GM23338 (cell line): ENCODE results near the gene CSTPP1. TPM values are rescaled to one million over a fixed set of nuclear protein-coding genes. Genes with fewer than 3 reads are reported as not detected.
A peak's percentile ranks its signal among the peaks of the same experiment; 100 is the strongest.

Experiments used
- ATAC-seq: fragments of 200-7000 bp; cut with Tn5 transposase; 3 replicates; pipeline ENCODE4 v1.9.1; 2020
- DNase-seq: peaks from one replicate; pipeline ENCODE4 v3.0.0-alpha.2; 2015; ENCODE audit warnings: low spot score
- H2AFZ ChIP-seq: fragments of 200-600 bp; sonication (generic); 2 replicates; pipeline ENCODE4 v1.8.0; 2016; ENCODE audit warnings: antibody characterized with exemption, mild to moderate bottlenecking, moderate library complexity
- H3F3A ChIP-seq: fragments of 200-600 bp; sonication (generic); replicated peaks from 2 replicates; pipeline ENCODE4 v1.8.0; 2017; ENCODE audit warnings: antibody characterized with exemption, mixed run types, low read depth
- H3K27ac ChIP-seq: fragments of 200-600 bp; sonication (generic); 2 replicates; pipeline ENCODE4 v1.6.1; 2016; ENCODE audit warnings: low read depth
- H3K27me3 ChIP-seq: fragments of 200-600 bp; sonication (generic); 2 replicates; pipeline ENCODE4 v1.8.0; 2016; ENCODE audit warnings: mild to moderate bottlenecking, mixed run types, moderate library complexity; ENCODE audit not compliant: insufficient read depth
- H3K36me3 ChIP-seq: fragments of 200-600 bp; sonication (generic); 2 replicates; pipeline ENCODE4 v1.8.0; 2016; ENCODE audit warnings: mild to moderate bottlenecking; ENCODE audit not compliant: insufficient read depth
- H3K4me1 ChIP-seq: fragments of 200-600 bp; sonication (generic); 2 replicates; pipeline ENCODE4 v1.8.0; 2016; ENCODE audit warnings: mild to moderate bottlenecking, moderate library complexity; ENCODE audit not compliant: insufficient read depth
- H3K4me2 ChIP-seq: fragments of 200-600 bp; sonication (generic); 2 replicates; pipeline ENCODE4 v1.7.1; 2017; ENCODE audit warnings: mixed run types
- H3K4me3 ChIP-seq: fragments of 200-600 bp; sonication (generic); 2 replicates; pipeline ENCODE4 v1.6.1; 2016; ENCODE audit warnings: mixed run types
- H3K79me2 ChIP-seq: fragments of 200-600 bp; sonication (generic); replicated peaks from 2 replicates; pipeline ENCODE4 v1.8.0; 2017; ENCODE audit warnings: mild to moderate bottlenecking; ENCODE audit not compliant: insufficient read depth
- H3K9me2 ChIP-seq: fragments of 200-600 bp; sonication (generic); 2 replicates; pipeline ENCODE4 v1.8.0; 2017; ENCODE audit not compliant: insufficient read depth
- H4K20me1 ChIP-seq: fragments of 200-600 bp; sonication (generic); replicated peaks from 2 replicates; pipeline ENCODE4 v1.8.0; 2017; ENCODE audit warnings: mild to moderate bottlenecking; ENCODE audit not compliant: insufficient read depth
- H3K27ac Mint-ChIP-seq: 2 replicates; pipeline ENCODE4 v1.8.0; 2020; ENCODE audit warnings: inconsistent platforms, mild to moderate bottlenecking, moderate library complexity, mixed read lengths
- H3K27me3 Mint-ChIP-seq: 3 replicates; pipeline ENCODE4 v1.8.0; 2022; ENCODE audit warnings: low read depth, mild to moderate bottlenecking, moderate library complexity, mixed read lengths, inconsistent platforms; ENCODE audit not compliant: insufficient read depth, poor library complexity
- H3K36me3 Mint-ChIP-seq: 3 replicates; pipeline ENCODE4 v1.8.0; 2021; ENCODE audit warnings: low read depth, mild to moderate bottlenecking, inconsistent platforms, moderate library complexity, mixed read lengths
- H3K4me1 Mint-ChIP-seq: 3 replicates; pipeline ENCODE4 v1.8.0; 2020; ENCODE audit warnings: mild to moderate bottlenecking, inconsistent platforms, mixed read lengths
- H3K4me3 Mint-ChIP-seq: 3 replicates; pipeline ENCODE4 v1.8.0; 2021; ENCODE audit warnings: moderate library complexity, mild to moderate bottlenecking, inconsistent platforms, mixed read lengths
- H3K9me3 Mint-ChIP-seq: 3 replicates; pipeline ENCODE4 v1.8.0; 2020; ENCODE audit warnings: moderate library complexity, mild to moderate bottlenecking, inconsistent platforms, mixed read lengths
- CREB1 ChIP-seq: fragments of 250-450 bp; sonication (Bioruptor Pico); IDR thresholded peaks from 2 replicates; pipeline ENCODE4 v1.5.0; 2020; ENCODE audit warnings: low read depth, mild to moderate bottlenecking, moderate library complexity
- CTCF ChIP-seq, 2 experiments: fragments of 200-600 bp in 1 of 2; sonication (generic) in 1 of 2; conservative IDR thresholded peaks; 2 replicates each; pipeline versions ENCODE4 v1.5.1 to v1.6.1; 2016 to 2017; ENCODE audit warnings: antibody characterized with exemption in 2 of 2, low read depth in 2 of 2, mild to moderate bottlenecking in 2 of 2, moderate library complexity in 1 of 2
- EZH2 ChIP-seq: fragments of 200-600 bp; sonication (generic); IDR thresholded peaks from one replicate; pipeline ENCODE4 v1.8.0; 2017; ENCODE audit warnings: antibody characterized with exemption, mild to moderate bottlenecking, low read depth; ENCODE audit not compliant: unreplicated experiment
- EZH2phosphoT487 ChIP-seq: fragments of 200-600 bp; sonication (generic); IDR thresholded peaks from one replicate; pipeline ENCODE4 v1.8.1; 2018; ENCODE audit warnings: antibody characterized with exemption; ENCODE audit not compliant: unreplicated experiment
- JUNB ChIP-seq: IDR thresholded peaks from one replicate; pipeline ENCODE4 v1.6.1; 2016; ENCODE audit warnings: antibody characterized with exemption; ENCODE audit not compliant: unreplicated experiment
- NANOG ChIP-seq: IDR thresholded peaks from 2 replicates; pipeline ENCODE4 v1.6.1; 2016; ENCODE audit warnings: antibody characterized with exemption, borderline replicate concordance
- REST ChIP-seq: IDR thresholded peaks from one replicate; pipeline ENCODE4 v1.6.1; 2018; ENCODE audit warnings: antibody characterized with exemption; ENCODE audit not compliant: unreplicated experiment
- polyA plus RNA-seq: library from polyadenylated mRNA; unstranded; fragments of >200 nt; fragmentation: Nextera tagmentation; extraction: Ambion mirVana; gene quantifications from 2 replicates; pipeline ENCODE4 v1.2.1, GENCODE V29; 2016
- total RNA-seq: library from RNA; depleted of rRNA; stranded (reverse); fragments of >200 nt; shearing (Covaris generic); gene quantifications from 2 replicates; pipeline ENCODE4 v1.2.3, GENCODE V29; 2014

The CSTPP1 gene
- total and polyA plus RNA-seq, 2 experiments from 2014 or later = 23.5 to 42.6 TPM

- TF ChIP-seq EZH2 (no peak), REST (no peak), EZH2phosphoT487 (no peak), CTCF (conservative IDR thresholded peaks at IDR 0.05; ENCODE audit: low read depth in 2 of 2) (no peak)
These were observed 215.8 kb downstream of the CSTPP1 start (continued) for GRCh38 chr11:47152126-47152952.

- peaks cover 20% of the 10 kb centered on the region for H3K4me1 Mint-ChIP-seq
- H3K9me2 ChIP-seq = no peaks in the 10 kb centered on the region
- H3K79me2 ChIP-seq = no peaks in the 10 kb centered on the region
- no peak overlapping the region for H3K4me3 Mint-ChIP-seq
- H3F3A ChIP-seq = no peaks in the 10 kb centered on the region
- no peaks in the 10 kb centered on the region for H3K36me3 ChIP-seq
- no peaks in the 10 kb centered on the region; the same call in 1 of the 2 replicates for H4K20me1 ChIP-seq
- no peak overlapping the region for H3K27ac Mint-ChIP-seq
- H3K4me2 ChIP-seq = peak overlapping the region; percentile 13; the same call in 1 of the 2 replicates
- H3K4me3 ChIP-seq = no peak overlapping the region
- DNase-seq = peak; percentile 93
- no peaks in the 10 kb centered on the region for H3K9me3 Mint-ChIP-seq
- H3K4me1 ChIP-seq = peaks cover 6% of the 10 kb centered on the region
- no peak overlapping the region for H3K27ac ChIP-seq
- TF ChIP-seq CREB1 (CRISPR knock-in tag) (no peak), NANOG (no peak), EZH2phosphoT487 (no peak), JUNB (no peak), CTCF (conservative IDR thresholded peaks at IDR 0.05; ENCODE audit: low read depth in 2 of 2) (peak; percentile 99), REST (no peak)
- peaks cover 7% of the 10 kb centered on the region for H3K27me3 Mint-ChIP-seq
- no peaks in the 10 kb centered on the region for H3K27me3 ChIP-seq
- no peaks in the 10 kb centered on the region for H3K36me3 Mint-ChIP-seq
- H2AFZ ChIP-seq = no peak overlapping the region
- ATAC-seq = peak; percentile 90
These were observed 216.7 kb downstream of the CSTPP1 start for GRCh38 chr11:47152953-47153950.
